Brain microvascular endothelial cell (primary cell): ENCODE data around the gene TCEA3.
A peak's percentile ranks its signal among the peaks of the same experiment; 100 is the strongest.

Experiments
- DNase-seq: peaks from one replicate; pipeline ENCODE4 v3.0.0-alpha.2; 2020
- H3K27ac ChIP-seq: fragments of 250-450 bp; sonication (Bioruptor Pico); 2 replicates; pipeline ENCODE4 v1.5.1; 2020; ENCODE audit warnings: mild to moderate bottlenecking, moderate library complexity
- H3K27me3 ChIP-seq: fragments of 250-450 bp; sonication (Bioruptor Pico); replicated peaks from 2 replicates; pipeline ENCODE4 v1.5.1; 2020; ENCODE audit warnings: mild to moderate bottlenecking
- H3K36me3 ChIP-seq: fragments of 250-450 bp; sonication (Bioruptor Pico); replicated peaks from 2 replicates; pipeline ENCODE4 v1.5.1; 2020; ENCODE audit warnings: mild to moderate bottlenecking
- H3K4me3 ChIP-seq: 2 replicates; pipeline ENCODE4 v1.5.1; 2011; ENCODE audit warnings: low read depth, mild to moderate bottlenecking, control low read depth, low read length, moderate library complexity
- in situ Hi-C: cut with HindIII; loops from 2 replicates; pipeline ENCODE4 v1.10.0; 2017; ENCODE audit warnings: low sequenced_read_pairs, low pct_ligation_motif_present
- TF ChIP-seq, protein P1 (sequence below): IDR thresholded peaks from 2 replicates; pipeline ENCODE4 v1.5.1; 2011; ENCODE audit warnings: low read depth, mild to moderate bottlenecking, moderate library complexity, low read length, control low read depth, inconsistent platforms; ENCODE audit errors: missing control alignments

Gene TCEA3

DNA sequence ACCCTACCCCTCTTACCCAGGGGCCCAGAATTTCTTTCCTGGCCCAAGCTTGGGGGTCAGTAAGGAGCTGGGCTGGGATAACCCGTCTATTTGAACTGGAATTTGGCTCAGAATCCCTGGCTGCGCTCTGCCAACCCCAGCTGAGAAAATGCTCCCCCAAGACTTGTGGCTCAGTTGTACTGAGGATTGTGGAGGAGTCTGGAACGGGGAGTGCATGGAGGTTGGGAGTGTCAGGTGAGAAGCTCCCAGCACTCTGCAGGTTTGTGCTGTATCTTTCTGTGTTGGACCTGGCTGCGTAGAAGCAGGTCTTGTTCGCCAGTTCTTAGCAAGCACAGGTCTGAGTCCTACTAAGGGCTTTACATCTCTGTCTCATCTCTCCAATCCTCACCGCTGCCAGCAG is 1.6 kb downstream of the TCEA3 start:
- Histone ChIP-seq H3K4me3 (no peak overlapping the region), H3K36me3 (no peaks in the 10 kb centered on the region), H3K27me3 (no peaks in the 10 kb centered on the region), H3K27ac (no peak overlapping the region)
- TF ChIP-seq, protein P1, sequence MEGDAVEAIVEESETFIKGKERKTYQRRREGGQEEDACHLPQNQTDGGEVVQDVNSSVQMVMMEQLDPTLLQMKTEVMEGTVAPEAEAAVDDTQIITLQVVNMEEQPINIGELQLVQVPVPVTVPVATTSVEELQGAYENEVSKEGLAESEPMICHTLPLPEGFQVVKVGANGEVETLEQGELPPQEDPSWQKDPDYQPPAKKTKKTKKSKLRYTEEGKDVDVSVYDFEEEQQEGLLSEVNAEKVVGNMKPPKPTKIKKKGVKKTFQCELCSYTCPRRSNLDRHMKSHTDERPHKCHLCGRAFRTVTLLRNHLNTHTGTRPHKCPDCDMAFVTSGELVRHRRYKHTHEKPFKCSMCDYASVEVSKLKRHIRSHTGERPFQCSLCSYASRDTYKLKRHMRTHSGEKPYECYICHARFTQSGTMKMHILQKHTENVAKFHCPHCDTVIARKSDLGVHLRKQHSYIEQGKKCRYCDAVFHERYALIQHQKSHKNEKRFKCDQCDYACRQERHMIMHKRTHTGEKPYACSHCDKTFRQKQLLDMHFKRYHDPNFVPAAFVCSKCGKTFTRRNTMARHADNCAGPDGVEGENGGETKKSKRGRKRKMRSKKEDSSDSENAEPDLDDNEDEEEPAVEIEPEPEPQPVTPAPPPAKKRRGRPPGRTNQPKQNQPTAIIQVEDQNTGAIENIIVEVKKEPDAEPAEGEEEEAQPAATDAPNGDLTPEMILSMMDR, result no peak
- DNase-seq, result no peak
- in situ Hi-C loops, result loop anchor here (25.0 kb wide), 1 partner anchor 89 kb away; no protein-coding TSS in a partner anchor

DNA sequence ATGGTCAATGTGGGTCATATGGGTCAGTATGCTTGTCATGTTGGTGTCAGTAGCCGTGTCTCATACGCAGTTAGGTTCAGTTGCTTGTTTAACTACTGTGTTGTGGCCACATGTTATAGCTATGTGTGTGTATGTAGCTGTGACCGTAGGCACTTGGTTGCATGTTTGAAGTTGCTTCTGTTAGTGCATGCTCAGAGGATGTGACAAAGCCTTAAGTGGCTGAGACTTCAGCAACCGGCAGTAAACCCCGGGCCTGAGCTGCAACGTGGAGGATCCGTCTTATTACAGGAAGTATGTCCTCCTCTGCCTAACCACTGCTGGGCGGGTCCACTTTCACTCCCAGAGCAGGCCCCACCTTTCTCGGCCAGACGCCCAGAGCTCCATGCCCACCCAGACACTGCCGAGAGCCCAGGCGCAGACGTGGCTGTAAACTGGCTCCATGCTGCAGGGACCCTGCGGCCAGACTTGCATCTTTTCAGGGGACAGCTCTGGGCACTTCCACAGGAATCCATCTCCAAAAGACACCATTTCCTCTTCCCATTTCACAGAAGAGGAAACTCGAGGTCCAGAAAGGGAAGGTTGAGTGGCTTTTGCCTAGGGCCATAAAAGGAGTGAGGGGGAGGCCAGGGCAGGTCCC is 2.2 kb downstream of the TCEA3 start:
- no peaks in the 10 kb centered on the region for H3K27me3 ChIP-seq
- peak; percentile 45 for DNase-seq
- H3K4me3 ChIP-seq, result no peak overlapping the region
- no peak overlapping the region for H3K27ac ChIP-seq
- in situ Hi-C loops, result loop anchor here (25.0 kb wide), 1 partner anchor 90 kb away; no protein-coding TSS in a partner anchor
- TF ChIP-seq, protein P1, result no peak
- H3K36me3 ChIP-seq, result no peaks in the 10 kb centered on the region

DNA sequence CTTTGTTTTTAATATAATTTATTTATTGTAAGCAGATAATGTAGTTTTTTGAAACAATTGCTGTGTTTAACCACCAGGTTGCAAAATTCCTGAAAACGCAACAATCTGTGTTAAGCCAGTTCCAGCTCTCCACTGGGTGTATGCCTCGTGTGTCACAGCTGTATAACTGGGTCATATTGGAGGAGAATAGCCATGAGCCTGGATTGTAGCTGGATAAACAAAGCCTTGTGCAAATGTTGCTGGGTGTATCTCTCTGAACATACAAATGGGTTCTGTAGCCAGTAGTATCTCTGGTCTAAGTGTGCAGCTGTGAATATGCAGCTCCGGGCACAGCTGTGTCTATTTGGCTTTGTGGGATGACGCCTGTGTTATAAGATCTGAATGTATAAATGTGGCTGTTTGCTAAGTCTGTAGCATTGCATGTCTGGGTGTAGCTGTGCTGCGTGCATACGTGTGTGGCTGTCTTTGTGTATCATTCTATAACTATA is 2.8 kb downstream of the TCEA3 start:
- Histone ChIP-seq H3K27ac (no peak overlapping the region), H3K4me3 (no peak overlapping the region), H3K36me3 (no peaks in the 10 kb centered on the region), H3K27me3 (no peaks in the 10 kb centered on the region)
- in situ Hi-C loops, result loop anchor here (25.0 kb wide), 1 partner anchor 91 kb away; no protein-coding TSS in a partner anchor
- DNase-seq, result peak; percentile 21
- TF ChIP-seq, protein P1, result peak; percentile 29

DNA sequence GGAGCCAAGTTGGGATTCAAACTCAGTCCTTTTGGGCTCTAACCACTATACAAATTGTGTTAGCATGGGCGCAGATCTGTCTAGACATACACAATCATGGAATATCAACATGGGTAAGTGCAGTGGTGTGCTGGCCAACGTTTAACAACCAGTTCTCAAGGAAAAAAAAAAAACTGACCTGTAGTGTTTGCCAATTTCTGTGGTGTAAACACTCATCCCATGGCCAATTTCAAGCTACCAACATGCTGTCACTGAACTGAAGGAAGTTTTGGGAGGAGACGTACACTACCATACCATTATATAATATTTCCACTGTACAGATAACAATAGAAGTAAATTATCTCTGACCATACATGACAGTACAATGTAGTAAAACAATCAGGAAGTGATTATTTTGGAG is 3.2 kb downstream of the TCEA3 start:
- in situ Hi-C loops, result loop anchor here (25.0 kb wide), 1 partner anchor 91 kb away; no protein-coding TSS in a partner anchor
- H3K27ac ChIP-seq, result no peak overlapping the region
- DNase-seq, result no peak
- TF ChIP-seq, protein P1, result no peak
- no peaks in the 10 kb centered on the region for H3K36me3 ChIP-seq
- H3K27me3 ChIP-seq, result no peaks in the 10 kb centered on the region
- no peak overlapping the region for H3K4me3 ChIP-seq

DNA sequence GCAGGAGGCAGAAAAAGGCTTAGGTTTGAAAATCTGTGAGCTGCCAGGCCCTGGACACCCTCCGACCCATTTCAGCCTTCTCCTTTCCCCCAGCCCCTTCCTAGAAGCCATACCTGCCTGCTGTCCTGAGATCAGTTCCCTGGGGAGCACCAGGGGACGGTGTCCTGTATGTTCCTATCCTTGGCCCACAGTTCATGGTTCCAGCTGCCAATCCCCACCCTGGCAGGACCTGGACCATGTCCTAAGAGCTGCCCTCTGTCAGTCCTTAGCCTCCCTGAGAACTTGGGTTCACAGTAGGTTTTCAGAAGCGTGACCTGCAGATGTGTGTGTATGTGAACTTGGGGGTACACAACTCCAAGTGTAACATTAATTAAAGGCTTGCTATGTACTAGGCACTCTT is 3.8 kb downstream of the TCEA3 start:
- TF ChIP-seq, protein P1, result no peak
- Histone ChIP-seq H3K4me3 (no peak overlapping the region), H3K36me3 (no peaks in the 10 kb centered on the region), H3K27me3 (no peaks in the 10 kb centered on the region), H3K27ac (no peak overlapping the region)
- no peak for DNase-seq
- in situ Hi-C loops, result loop anchor here (25.0 kb wide), 1 partner anchor 92 kb away; no protein-coding TSS in a partner anchor
